GM23338 (cell line): ENCODE results near the gene OTOS. TPM values are rescaled to one million over a fixed set of nuclear protein-coding genes. Genes with fewer than 3 reads are reported as not detected.

ENCODE experiments used
- ATAC-seq: fragments of 200-7000 bp; cut with Tn5 transposase; 3 replicates; pipeline ENCODE4 v1.9.1; 2020
- DNase-seq: peaks from one replicate; pipeline ENCODE4 v3.0.0-alpha.2; 2015; ENCODE audit warnings: low spot score
- H2AFZ ChIP-seq: fragments of 200-600 bp; sonication (generic); 2 replicates; pipeline ENCODE4 v1.8.0; 2016; ENCODE audit warnings: antibody characterized with exemption, mild to moderate bottlenecking, moderate library complexity
- H3F3A ChIP-seq: fragments of 200-600 bp; sonication (generic); replicated peaks from 2 replicates; pipeline ENCODE4 v1.8.0; 2017; ENCODE audit warnings: antibody characterized with exemption, mixed run types, low read depth
- H3K27ac ChIP-seq: fragments of 200-600 bp; sonication (generic); 2 replicates; pipeline ENCODE4 v1.6.1; 2016; ENCODE audit warnings: low read depth
- H3K27me3 ChIP-seq: fragments of 200-600 bp; sonication (generic); 2 replicates; pipeline ENCODE4 v1.8.0; 2016; ENCODE audit warnings: mild to moderate bottlenecking, mixed run types, moderate library complexity; ENCODE audit not compliant: insufficient read depth
- H3K36me3 ChIP-seq: fragments of 200-600 bp; sonication (generic); 2 replicates; pipeline ENCODE4 v1.8.0; 2016; ENCODE audit warnings: mild to moderate bottlenecking; ENCODE audit not compliant: insufficient read depth
- H3K4me1 ChIP-seq: fragments of 200-600 bp; sonication (generic); 2 replicates; pipeline ENCODE4 v1.8.0; 2016; ENCODE audit warnings: mild to moderate bottlenecking, moderate library complexity; ENCODE audit not compliant: insufficient read depth
- H3K4me2 ChIP-seq: fragments of 200-600 bp; sonication (generic); 2 replicates; pipeline ENCODE4 v1.7.1; 2017; ENCODE audit warnings: mixed run types
- H3K4me3 ChIP-seq: fragments of 200-600 bp; sonication (generic); 2 replicates; pipeline ENCODE4 v1.6.1; 2016; ENCODE audit warnings: mixed run types
- H3K79me2 ChIP-seq: fragments of 200-600 bp; sonication (generic); replicated peaks from 2 replicates; pipeline ENCODE4 v1.8.0; 2017; ENCODE audit warnings: mild to moderate bottlenecking; ENCODE audit not compliant: insufficient read depth
- H3K9me2 ChIP-seq: fragments of 200-600 bp; sonication (generic); 2 replicates; pipeline ENCODE4 v1.8.0; 2017; ENCODE audit not compliant: insufficient read depth
- H4K20me1 ChIP-seq: fragments of 200-600 bp; sonication (generic); replicated peaks from 2 replicates; pipeline ENCODE4 v1.8.0; 2017; ENCODE audit warnings: mild to moderate bottlenecking; ENCODE audit not compliant: insufficient read depth
- H3K27ac Mint-ChIP-seq: 2 replicates; pipeline ENCODE4 v1.8.0; 2020; ENCODE audit warnings: inconsistent platforms, mild to moderate bottlenecking, moderate library complexity, mixed read lengths
- H3K27me3 Mint-ChIP-seq: 3 replicates; pipeline ENCODE4 v1.8.0; 2022; ENCODE audit warnings: low read depth, mild to moderate bottlenecking, moderate library complexity, mixed read lengths, inconsistent platforms; ENCODE audit not compliant: insufficient read depth, poor library complexity
- H3K36me3 Mint-ChIP-seq: 3 replicates; pipeline ENCODE4 v1.8.0; 2021; ENCODE audit warnings: low read depth, mild to moderate bottlenecking, inconsistent platforms, moderate library complexity, mixed read lengths
- H3K4me1 Mint-ChIP-seq: 3 replicates; pipeline ENCODE4 v1.8.0; 2020; ENCODE audit warnings: mild to moderate bottlenecking, inconsistent platforms, mixed read lengths
- H3K4me3 Mint-ChIP-seq: 3 replicates; pipeline ENCODE4 v1.8.0; 2021; ENCODE audit warnings: moderate library complexity, mild to moderate bottlenecking, inconsistent platforms, mixed read lengths
- H3K9me3 Mint-ChIP-seq: 3 replicates; pipeline ENCODE4 v1.8.0; 2020; ENCODE audit warnings: moderate library complexity, mild to moderate bottlenecking, inconsistent platforms, mixed read lengths
- CTCF ChIP-seq, 2 experiments: fragments of 200-600 bp in 1 of 2; sonication (generic) in 1 of 2; conservative IDR thresholded peaks; 2 replicates each; pipeline versions ENCODE4 v1.5.1 to v1.6.1; 2016 to 2017; ENCODE audit warnings: antibody characterized with exemption in 2 of 2, low read depth in 2 of 2, mild to moderate bottlenecking in 2 of 2, moderate library complexity in 1 of 2
- EZH2phosphoT487 ChIP-seq: fragments of 200-600 bp; sonication (generic); IDR thresholded peaks from one replicate; pipeline ENCODE4 v1.8.1; 2018; ENCODE audit warnings: antibody characterized with exemption; ENCODE audit not compliant: unreplicated experiment
- JUNB ChIP-seq: IDR thresholded peaks from one replicate; pipeline ENCODE4 v1.6.1; 2016; ENCODE audit warnings: antibody characterized with exemption; ENCODE audit not compliant: unreplicated experiment
- NANOG ChIP-seq: IDR thresholded peaks from 2 replicates; pipeline ENCODE4 v1.6.1; 2016; ENCODE audit warnings: antibody characterized with exemption, borderline replicate concordance
- STAT1 ChIP-seq: IDR thresholded peaks from one replicate; pipeline ENCODE4 v1.6.1; 2016; ENCODE audit warnings: antibody characterized with exemption; ENCODE audit not compliant: unreplicated experiment
- ZNF114 ChIP-seq: fragments of 250-450 bp; sonication (Bioruptor Pico); IDR thresholded peaks from 2 replicates; pipeline ENCODE4 v1.5.0; 2020; ENCODE audit warnings: mild to moderate bottlenecking, moderate library complexity
- ZNF331 ChIP-seq: fragments of 250-450 bp; sonication (Bioruptor Pico); IDR thresholded peaks from 2 replicates; pipeline ENCODE4 v1.5.0; 2020; ENCODE audit warnings: low read depth, mild to moderate bottlenecking, moderate library complexity
- ZNF462 ChIP-seq: fragments of 250-450 bp; sonication (Bioruptor Pico); IDR thresholded peaks from 2 replicates; pipeline ENCODE4 v1.5.0; 2020; ENCODE audit warnings: mild to moderate bottlenecking, moderate library complexity
- polyA plus RNA-seq: library from polyadenylated mRNA; unstranded; fragments of >200 nt; fragmentation: Nextera tagmentation; extraction: Ambion mirVana; gene quantifications from 2 replicates; pipeline ENCODE4 v1.2.1, GENCODE V29; 2016
- total RNA-seq: library from RNA; depleted of rRNA; stranded (reverse); fragments of >200 nt; shearing (Covaris generic); gene quantifications from 2 replicates; pipeline ENCODE4 v1.2.3, GENCODE V29; 2014
- TF ChIP-seq, protein P1 (sequence below): IDR thresholded peaks from one replicate; pipeline ENCODE4 v1.6.1; 2018; ENCODE audit warnings: antibody characterized with exemption; ENCODE audit not compliant: unreplicated experiment
- TF ChIP-seq, protein P2 (sequence below): IDR thresholded peaks from 2 replicates; pipeline ENCODE4 v1.6.1; 2016; ENCODE audit warnings: antibody characterized with exemption

OTOS gene
- total and polyA plus RNA-seq, 2 experiments from 2014 or later, result 0.40 TPM; not detected in 1

GRCh38 chr2:240151477-240152031 lies 11.1 kb upstream of the OTOS start:
- no peak for DNase-seq
- Mint-ChIP-seq H3K36me3 (no peaks in the 10 kb centered on the region), H3K27me3 (peaks cover 4% of the 10 kb centered on the region), H3K27ac (no peak overlapping the region), H3K9me3 (peaks cover 3% of the 10 kb centered on the region; the same call in 1 of the 3 replicates), H3K4me3 (no peak overlapping the region), H3K4me1 (peaks cover 2% of the 10 kb centered on the region)
- Histone ChIP-seq H3K4me2 (no peak overlapping the region), H3K79me2 (no peaks in the 10 kb centered on the region), H3K4me3 (no peak overlapping the region), H3K36me3 (no peaks in the 10 kb centered on the region), H3K4me1 (no peaks in the 10 kb centered on the region), H3K27me3 (no peaks in the 10 kb centered on the region), H4K20me1 (no peaks in the 10 kb centered on the region), H2AFZ (no peak overlapping the region), H3K27ac (no peak overlapping the region), H3F3A (no peaks in the 10 kb centered on the region), H3K9me2 (no peaks in the 10 kb centered on the region)
- no peak for TF ChIP-seq ZNF462 (CRISPR knock-in tag)
- no peak for TF ChIP-seq STAT1
- TF ChIP-seq, protein P1, sequence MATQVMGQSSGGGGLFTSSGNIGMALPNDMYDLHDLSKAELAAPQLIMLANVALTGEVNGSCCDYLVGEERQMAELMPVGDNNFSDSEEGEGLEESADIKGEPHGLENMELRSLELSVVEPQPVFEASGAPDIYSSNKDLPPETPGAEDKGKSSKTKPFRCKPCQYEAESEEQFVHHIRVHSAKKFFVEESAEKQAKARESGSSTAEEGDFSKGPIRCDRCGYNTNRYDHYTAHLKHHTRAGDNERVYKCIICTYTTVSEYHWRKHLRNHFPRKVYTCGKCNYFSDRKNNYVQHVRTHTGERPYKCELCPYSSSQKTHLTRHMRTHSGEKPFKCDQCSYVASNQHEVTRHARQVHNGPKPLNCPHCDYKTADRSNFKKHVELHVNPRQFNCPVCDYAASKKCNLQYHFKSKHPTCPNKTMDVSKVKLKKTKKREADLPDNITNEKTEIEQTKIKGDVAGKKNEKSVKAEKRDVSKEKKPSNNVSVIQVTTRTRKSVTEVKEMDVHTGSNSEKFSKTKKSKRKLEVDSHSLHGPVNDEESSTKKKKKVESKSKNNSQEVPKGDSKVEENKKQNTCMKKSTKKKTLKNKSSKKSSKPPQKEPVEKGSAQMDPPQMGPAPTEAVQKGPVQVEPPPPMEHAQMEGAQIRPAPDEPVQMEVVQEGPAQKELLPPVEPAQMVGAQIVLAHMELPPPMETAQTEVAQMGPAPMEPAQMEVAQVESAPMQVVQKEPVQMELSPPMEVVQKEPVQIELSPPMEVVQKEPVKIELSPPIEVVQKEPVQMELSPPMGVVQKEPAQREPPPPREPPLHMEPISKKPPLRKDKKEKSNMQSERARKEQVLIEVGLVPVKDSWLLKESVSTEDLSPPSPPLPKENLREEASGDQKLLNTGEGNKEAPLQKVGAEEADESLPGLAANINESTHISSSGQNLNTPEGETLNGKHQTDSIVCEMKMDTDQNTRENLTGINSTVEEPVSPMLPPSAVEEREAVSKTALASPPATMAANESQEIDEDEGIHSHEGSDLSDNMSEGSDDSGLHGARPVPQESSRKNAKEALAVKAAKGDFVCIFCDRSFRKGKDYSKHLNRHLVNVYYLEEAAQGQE, result no peak
- no peak for TF ChIP-seq EZH2phosphoT487
- no peak for TF ChIP-seq JUNB
- TF ChIP-seq NANOG, result no peak
- TF ChIP-seq ZNF114 (CRISPR knock-in tag), result no peak
- TF ChIP-seq, protein P2, sequence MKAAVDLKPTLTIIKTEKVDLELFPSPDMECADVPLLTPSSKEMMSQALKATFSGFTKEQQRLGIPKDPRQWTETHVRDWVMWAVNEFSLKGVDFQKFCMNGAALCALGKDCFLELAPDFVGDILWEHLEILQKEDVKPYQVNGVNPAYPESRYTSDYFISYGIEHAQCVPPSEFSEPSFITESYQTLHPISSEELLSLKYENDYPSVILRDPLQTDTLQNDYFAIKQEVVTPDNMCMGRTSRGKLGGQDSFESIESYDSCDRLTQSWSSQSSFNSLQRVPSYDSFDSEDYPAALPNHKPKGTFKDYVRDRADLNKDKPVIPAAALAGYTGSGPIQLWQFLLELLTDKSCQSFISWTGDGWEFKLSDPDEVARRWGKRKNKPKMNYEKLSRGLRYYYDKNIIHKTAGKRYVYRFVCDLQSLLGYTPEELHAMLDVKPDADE, result no peak
- no peak for TF ChIP-seq ZNF331
- TF ChIP-seq CTCF (conservative IDR thresholded peaks at IDR 0.05; ENCODE audit: low read depth in 2 of 2), result no peak
- ATAC-seq, result no peak
